D721Med (cell line): ENCODE data around the gene NRXN3.

Experiments used
- DNase-seq: peaks from one replicate; pipeline ENCODE4 v3.0.0; 2011; ENCODE audit warnings: low spot score; ENCODE audit not compliant: insufficient read length
- FAIRE-seq: peaks from 2 replicates; lab custom pipeline; 2011; peaks lifted over from hg19 to GRCh38; lab: Jason Lieb, UNC
- CTCF ChIP-seq: IDR thresholded peaks from 2 replicates; pipeline ENCODE4 v1.5.1; 2012; ENCODE audit warnings: mild to moderate bottlenecking, control low read depth; ENCODE audit not compliant: insufficient read depth; ENCODE audit errors: missing control alignments

NRXN3 gene

GRCh38 chr14:79641371-79641770, 1471.2 kb downstream of the NRXN3 start:
- no peak for DNase-seq
- no peak for FAIRE-seq
- no peak for TF ChIP-seq CTCF

- no peak for FAIRE-seq
- no peak for DNase-seq
- no peak for TF ChIP-seq CTCF
These were observed 1473.0 kb downstream of the NRXN3 start for GRCh38 chr14:79643132-79643531.

GRCh38 chr14:79645753-79646362, 1475.7 kb downstream of the NRXN3 start:
- DNase-seq, result no peak
- FAIRE-seq, result no peak
- TF ChIP-seq CTCF, result no peak

GRCh38 chr14:79649856-79650255, 1479.7 kb downstream of the NRXN3 start:
- DNase-seq (no peak), FAIRE-seq (no peak)
- TF ChIP-seq CTCF, result no peak

DNA sequence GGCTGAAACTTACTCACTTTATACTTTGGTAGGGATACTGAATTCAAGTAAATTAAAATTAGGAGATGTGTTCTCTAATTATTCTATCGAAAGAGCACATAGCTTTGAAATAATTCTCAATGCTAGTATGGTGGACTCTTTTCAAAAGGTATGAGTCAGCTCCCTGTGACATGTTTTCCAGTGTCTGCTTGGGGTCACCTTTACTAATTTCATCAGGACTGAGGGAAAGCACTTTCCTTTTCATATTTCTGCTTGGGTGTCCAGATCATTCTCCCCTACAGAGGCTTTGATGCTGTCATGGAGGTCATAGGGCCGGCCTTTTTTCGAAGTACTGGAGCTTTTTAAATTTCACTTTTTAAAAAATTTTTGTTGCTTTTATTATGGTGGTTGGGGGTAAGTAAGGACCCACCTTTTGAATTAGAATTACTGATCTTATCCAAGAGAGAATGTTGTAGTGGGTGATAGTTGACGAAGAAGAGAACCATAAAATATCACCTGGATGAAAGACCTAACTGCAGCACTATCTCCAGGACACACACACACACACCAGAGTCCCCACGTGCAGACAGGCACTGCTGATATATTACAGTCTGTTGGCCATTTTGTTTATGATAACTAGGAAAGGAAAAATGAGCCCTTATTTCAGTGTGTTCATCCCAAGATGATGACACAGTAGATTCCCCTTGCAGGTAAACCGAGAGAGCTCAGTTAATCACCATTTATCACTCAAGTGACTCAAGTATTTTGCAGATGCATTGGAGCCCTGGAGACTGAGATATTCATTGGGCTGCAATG, 1482.5 kb downstream of the NRXN3 start:
- no peak for TF ChIP-seq CTCF
- DNase-seq (no peak), FAIRE-seq (no peak)

GRCh38 chr14:79656056-79656455, 1485.9 kb downstream of the NRXN3 start:
- no peak for DNase-seq
- FAIRE-seq, result no peak
- no peak for TF ChIP-seq CTCF

- no peak for TF ChIP-seq CTCF
- FAIRE-seq (no peak), DNase-seq (no peak)
These were observed 1486.3 kb downstream of the NRXN3 start for GRCh38 chr14:79656496-79656895.
